ENCODE results near the gene NUTF2. TPM values are rescaled to one million over a fixed set of nuclear protein-coding genes. Genes with fewer than 3 reads are reported as not detected.

Gene NUTF2
- total and polyA plus RNA-seq, 9 donors = 35.9 to 105 (median 67.8) TPM

DNA sequence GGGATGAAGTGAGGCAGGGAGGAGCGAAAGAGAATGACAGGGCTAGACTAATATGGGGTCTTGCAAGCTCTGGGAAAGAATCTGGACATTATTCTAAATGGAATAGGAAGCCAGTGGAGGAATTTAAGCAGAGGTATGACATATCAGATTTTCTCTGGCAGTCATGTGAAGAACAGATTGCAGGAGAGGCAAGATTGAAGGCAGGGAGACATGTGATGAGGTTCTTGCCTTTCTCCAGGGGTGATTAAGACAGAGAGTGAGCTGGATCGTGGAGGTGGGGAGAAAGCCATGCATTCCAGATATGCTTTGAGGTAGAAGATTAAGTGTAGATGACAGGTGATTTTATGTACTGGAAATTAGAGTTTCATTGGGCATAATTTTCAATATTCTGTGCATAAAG, 8.9 kb upstream of the NUTF2 start:
- 86 to 87% (median 86%) methylated on average over 2 of the region's 2 CpGs for WGBS, 3 donors
- H3K9me3 ChIP-seq = no peaks in the 10 kb centered on the region

DNA sequence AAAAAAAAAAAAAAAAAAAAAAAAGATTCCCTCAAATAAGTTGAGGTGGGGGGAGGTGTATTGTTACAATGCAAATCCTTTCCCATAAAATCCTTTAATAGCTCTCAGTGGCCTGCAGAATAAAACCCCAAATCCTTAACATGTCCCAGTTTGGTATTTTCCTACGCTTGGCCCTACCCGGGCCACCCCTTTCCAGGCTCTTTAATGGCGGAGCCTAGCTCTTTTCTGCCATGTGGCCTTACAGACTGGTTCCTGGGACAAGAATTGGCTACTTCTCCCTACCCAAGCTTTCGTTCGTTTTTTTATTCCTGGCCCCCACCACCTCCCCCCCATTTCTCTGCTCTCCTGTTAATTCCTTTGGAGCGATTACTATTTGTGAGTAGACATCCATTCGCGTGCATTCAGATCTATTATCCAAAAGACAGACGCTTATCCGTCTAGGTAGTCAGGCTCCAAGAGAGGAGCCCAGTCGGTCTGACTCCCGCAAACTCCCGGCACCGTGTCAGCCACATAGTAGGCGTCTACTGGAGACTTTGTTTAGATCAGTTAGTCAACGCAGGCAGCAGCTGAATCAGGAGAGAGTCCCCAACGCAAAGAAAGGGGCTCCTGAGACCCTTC, 5.4 kb upstream of the NUTF2 start:
- WGBS, 3 donors = 40 to 42% (median 40%) methylated on average over 16 to 17 of the region's 17 CpGs
- no peaks in the 10 kb centered on the region for H3K9me3 ChIP-seq
- TF ChIP-seq POLR2A (IDR thresholded peaks at IDR 0.05) (no peak), EP300 (IDR thresholded peaks at IDR 0.05) (no peak)
- TF ChIP-seq, protein P1, sequence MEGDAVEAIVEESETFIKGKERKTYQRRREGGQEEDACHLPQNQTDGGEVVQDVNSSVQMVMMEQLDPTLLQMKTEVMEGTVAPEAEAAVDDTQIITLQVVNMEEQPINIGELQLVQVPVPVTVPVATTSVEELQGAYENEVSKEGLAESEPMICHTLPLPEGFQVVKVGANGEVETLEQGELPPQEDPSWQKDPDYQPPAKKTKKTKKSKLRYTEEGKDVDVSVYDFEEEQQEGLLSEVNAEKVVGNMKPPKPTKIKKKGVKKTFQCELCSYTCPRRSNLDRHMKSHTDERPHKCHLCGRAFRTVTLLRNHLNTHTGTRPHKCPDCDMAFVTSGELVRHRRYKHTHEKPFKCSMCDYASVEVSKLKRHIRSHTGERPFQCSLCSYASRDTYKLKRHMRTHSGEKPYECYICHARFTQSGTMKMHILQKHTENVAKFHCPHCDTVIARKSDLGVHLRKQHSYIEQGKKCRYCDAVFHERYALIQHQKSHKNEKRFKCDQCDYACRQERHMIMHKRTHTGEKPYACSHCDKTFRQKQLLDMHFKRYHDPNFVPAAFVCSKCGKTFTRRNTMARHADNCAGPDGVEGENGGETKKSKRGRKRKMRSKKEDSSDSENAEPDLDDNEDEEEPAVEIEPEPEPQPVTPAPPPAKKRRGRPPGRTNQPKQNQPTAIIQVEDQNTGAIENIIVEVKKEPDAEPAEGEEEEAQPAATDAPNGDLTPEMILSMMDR (IDR thresholded peaks at IDR 0.05) = no peak
- intact Hi-C loops (cut with DNase I) = no loop called here
- no peaks in the 10 kb centered on the region for H3K36me3 ChIP-seq
- H3K4me1 ChIP-seq (ENCODE audit: insufficient read depth) = peaks cover 9% of the 10 kb centered on the region
- peak overlapping the region in 1 of 2 donors; percentile 98 for H3K27ac ChIP-seq
- peak overlapping the region; percentile 85 for H3K4me3 ChIP-seq
- no peaks in the 10 kb centered on the region for H3K27me3 ChIP-seq
- DNase-seq = no peak

More for the DNA sequence above, 8.9 kb upstream of the NUTF2 start:
- DNase-seq = no peak
- Histone ChIP-seq H3K4me3 (no peak overlapping the region), H3K27me3 (no peaks in the 10 kb centered on the region), H3K4me1 (ENCODE audit: insufficient read depth) (peaks cover 4% of the 10 kb centered on the region), H3K27ac (no peak overlapping the region), H3K36me3 (no peaks in the 10 kb centered on the region)
- intact Hi-C loops (cut with DNase I) = no loop called here
- TF ChIP-seq EP300 (IDR thresholded peaks at IDR 0.05) (no peak), POLR2A (IDR thresholded peaks at IDR 0.05) (no peak)
- TF ChIP-seq, protein P1 (IDR thresholded peaks at IDR 0.05) = no peak

DNA sequence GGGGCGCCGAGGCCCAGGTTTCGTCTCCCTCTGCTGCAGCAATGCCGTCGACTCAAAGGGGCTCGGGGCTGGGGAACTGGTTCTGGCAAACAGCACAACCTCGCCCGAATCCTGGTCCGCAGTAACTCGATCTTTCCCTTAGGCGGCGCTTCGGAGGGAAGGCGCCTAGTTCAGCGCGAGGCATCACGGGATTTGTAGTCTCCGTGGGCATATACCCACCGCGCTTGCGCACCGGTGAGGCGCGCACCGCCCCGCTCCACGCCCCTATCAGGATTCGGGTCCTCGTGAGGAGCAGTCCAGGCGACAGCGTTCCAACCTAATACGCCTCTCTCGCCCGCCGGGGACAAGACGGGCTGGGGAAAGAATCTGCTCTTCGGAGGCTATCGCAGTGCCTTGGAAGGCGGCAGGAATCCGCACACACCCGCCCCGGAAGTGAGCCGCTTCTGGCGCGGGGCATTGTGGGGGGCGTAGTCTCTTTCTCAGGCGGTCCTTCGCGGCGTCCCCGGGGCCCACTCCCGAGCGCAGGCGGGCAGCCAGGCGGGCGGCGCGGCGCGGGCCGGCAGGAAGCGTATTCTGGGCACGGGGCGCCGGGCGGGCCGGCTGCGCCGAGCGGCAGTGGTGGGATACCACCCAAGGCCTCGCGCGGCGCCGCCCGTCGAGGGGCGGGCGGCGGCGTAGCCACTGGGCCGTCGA, 4.8 kb upstream of the NUTF2 start, which contains the start of gene THAP11:
TSS of gene THAP11 (plus strand) at position 505 of the 693 bp plus-strand sequence. CDS start 235 bp downstream, outside the sequence.
- H3K4me1 ChIP-seq (ENCODE audit: insufficient read depth) = peaks cover 9% of the 10 kb centered on the region
- H3K27ac ChIP-seq = peak within 1 kb of the TSS; percentile 98 to 100
- peak within 1 kb of the TSS; percentile 85 for H3K4me3 ChIP-seq
- peak; percentile 74 for TF ChIP-seq POLR2A (IDR thresholded peaks at IDR 0.05)
- TF ChIP-seq, protein P1 (IDR thresholded peaks at IDR 0.05) = peak; percentile 85 to 98 (median 91)
- no peak for TF ChIP-seq EP300 (IDR thresholded peaks at IDR 0.05)
- H3K36me3 ChIP-seq = no peaks in the 10 kb centered on the region
- peak; percentile 93 to 96 (median 95) for DNase-seq
- no peaks in the 10 kb centered on the region for H3K9me3 ChIP-seq
- 0% methylated on average over 48 to 83 of the region's 83 CpGs for WGBS, 3 donors
- intact Hi-C loops (cut with DNase I) = no loop called here
- no peaks in the 10 kb centered on the region for H3K27me3 ChIP-seq

DNA sequence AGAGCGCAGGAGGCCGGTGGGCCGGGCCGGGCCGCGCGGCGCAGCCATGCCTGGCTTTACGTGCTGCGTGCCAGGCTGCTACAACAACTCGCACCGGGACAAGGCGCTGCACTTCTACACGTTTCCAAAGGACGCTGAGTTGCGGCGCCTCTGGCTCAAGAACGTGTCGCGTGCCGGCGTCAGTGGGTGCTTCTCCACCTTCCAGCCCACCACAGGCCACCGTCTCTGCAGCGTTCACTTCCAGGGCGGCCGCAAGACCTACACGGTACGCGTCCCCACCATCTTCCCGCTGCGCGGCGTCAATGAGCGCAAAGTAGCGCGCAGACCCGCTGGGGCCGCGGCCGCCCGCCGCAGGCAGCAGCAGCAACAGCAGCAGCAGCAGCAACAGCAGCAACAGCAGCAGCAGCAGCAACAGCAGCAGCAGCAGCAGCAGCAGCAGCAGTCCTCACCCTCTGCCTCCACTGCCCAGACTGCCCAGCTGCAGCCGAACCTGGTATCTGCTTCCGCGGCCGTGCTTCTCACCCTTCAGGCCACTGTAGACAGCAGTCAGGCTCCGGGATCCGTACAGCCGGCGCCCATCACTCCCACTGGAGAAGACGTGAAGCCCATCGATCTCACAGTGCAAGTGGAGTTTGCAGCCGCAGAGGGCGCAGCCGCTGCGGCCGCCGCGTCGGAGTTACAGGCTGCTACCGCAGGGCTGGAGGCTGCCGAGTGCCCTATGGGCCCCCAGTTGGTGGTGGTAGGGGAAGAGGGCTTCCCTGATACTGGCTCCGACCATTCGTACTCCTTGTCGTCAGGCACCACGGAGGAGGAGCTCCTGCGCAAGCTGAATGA, 4.0 kb upstream of the NUTF2 start:
- peak overlapping the region; percentile 98 to 100 for H3K27ac ChIP-seq
- WGBS, 3 donors = 0 to 1% (median 0%) methylated on average over 52 to 67 of the region's 67 CpGs
- H3K4me3 ChIP-seq = peak overlapping the region; percentile 85
- peaks cover 9% of the 10 kb centered on the region for H3K4me1 ChIP-seq (ENCODE audit: insufficient read depth)
- H3K9me3 ChIP-seq = no peaks in the 10 kb centered on the region
- intact Hi-C loops (cut with DNase I) = no loop called here
- H3K36me3 ChIP-seq = no peaks in the 10 kb centered on the region
- no peaks in the 10 kb centered on the region for H3K27me3 ChIP-seq
- DNase-seq = peak; percentile 50 to 64 (median 56)
- TF ChIP-seq EP300 (IDR thresholded peaks at IDR 0.05) = no peak
- TF ChIP-seq, protein P1 (IDR thresholded peaks at IDR 0.05) = peak in 1 of 3 donors; percentile 18
